HG03520 (cell line): Measurements from ENCODE around the gene PDE4DIP.
"Not testable (repeated sequence)": the region's sequence is repeated elsewhere in the genome, so short reads cannot be mapped to it uniquely, and the experiment has no call there.

Experiments used
- ATAC-seq: cut with Tn5 transposase; IDR thresholded peaks from one replicate; pipeline ENCODE4 v1.9.1; 2021; ENCODE audit warnings: mild to moderate bottlenecking, moderate library complexity; ENCODE audit not compliant: unreplicated experiment

The PDE4DIP gene

DNA sequence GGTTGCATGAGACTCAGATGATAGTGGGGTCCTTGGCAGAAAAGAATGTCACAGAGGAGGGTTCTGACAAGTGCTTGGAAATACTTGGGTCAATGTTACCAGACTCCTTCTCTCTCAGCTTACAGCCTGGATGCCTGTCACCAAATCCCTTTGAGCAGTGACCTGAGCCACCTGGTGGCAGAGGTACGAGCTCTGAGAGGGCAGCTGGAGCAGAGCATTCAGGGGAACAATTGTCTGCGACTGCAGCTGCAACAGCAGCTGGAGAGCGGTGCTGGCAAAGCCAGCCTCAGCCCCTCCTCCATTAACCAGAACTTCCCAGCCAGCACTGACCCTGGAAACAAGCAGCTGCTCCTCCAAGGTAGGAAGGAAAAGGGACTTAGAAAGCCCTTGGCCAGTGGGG is 180.1 kb downstream of the PDE4DIP start:
- not testable (repeated sequence) for ATAC-seq

DNA sequence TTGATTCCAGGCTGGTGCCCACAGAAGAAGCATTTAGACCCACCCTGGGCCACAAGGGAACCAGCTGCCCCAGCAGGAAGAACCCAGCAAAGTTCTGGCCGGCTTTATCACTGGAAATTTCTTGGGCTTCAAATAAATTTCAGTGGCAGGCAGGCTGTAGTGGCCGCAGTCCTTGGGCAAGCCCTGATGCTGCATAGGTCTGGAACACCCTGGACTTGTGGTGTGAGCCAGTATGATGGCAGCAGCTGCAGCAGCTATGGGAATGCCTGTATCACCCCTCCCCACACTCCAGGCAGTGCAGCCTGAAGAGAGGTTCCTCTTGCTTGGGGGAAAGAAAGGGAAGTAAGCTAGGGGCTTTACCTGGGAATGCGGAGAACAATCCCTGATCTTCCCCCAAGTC is 189.7 kb downstream of the PDE4DIP start:
- not testable (repeated sequence) for ATAC-seq

DNA sequence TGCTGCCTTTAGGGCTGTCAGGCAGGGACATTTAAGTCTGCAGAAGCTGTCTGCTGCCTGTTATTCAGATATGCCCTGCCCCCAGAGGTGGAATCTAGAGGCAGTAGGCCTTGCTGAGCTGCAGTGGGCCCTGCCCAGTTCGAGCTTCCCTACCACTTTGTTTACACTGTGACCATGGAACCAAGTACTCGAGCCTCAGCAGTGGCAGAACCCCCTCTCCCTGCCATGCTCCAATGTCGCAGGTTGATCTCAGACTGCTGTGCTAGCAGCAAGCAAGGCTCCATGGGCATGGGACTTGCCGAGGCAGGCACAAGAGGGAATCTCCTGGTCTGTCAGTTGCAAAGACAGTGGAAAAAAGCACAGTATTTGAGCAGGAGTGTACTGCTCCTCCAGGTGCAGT is 198.8 kb downstream of the PDE4DIP start:
- not testable (repeated sequence) for ATAC-seq

DNA sequence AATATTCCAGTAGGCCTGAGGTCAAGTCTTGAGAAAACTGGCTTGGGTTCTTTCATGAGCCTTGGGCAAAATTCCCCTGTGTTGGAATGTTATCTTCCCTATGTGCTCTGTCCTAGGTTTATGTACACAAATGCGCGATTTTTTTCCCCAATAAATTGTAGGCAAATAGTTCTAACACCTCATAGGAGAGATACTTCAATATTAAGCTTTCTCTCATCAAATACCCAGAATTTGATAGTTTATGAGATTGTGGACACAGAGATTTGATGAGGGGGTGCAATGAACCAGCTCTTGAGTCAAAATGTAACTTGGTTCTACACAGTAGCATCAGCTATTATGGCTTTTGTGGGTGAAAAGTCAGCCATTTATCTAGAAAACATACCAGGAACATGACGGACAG is 220.4 kb downstream of the PDE4DIP start:
- not testable (repeated sequence) for ATAC-seq

DNA sequence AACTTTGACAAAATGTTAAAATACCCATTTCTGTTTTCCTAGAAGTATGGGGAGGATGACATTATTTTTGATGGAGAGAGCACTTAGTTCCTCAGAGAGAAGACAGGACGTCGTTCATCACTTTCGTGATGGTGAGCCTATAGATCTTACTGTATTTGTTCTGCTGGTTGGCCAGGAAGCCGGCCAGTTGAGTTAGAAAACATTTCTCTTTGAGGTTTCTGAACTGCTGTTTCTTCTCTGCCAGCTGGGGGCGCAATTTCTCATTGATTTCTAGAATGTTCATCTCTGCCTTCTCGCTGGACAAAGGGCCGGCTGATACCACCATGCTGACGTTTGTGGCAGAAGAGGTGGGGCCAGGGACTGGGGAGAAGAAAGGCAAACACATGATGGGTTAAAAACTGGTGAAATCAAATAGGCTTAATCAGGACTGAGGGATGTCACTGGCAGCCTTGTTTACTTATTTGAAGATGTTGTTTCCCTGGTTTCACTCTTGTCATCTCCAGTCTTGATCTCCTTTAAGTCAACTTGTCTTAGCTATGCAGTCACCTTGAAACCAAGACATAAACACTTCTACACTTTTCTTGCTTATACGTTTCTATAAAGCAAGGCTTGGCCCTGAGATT is 231.4 kb downstream of the PDE4DIP start:
- not testable (repeated sequence) for ATAC-seq
